Body of pancreas (tissue), 4 donors: ENCODE measurements around the gene RANBP1.

Experiments
- CTCF ChIP-seq, 7 experiments: fragments of 450-650 bp in 4 of 7; fragments of 200-600 bp in 3 of 7; sonication (generic) in 3 of 7; IDR thresholded peaks; one replicate each; pipeline ENCODE4 v1.5.1; 2016 to 2019; ENCODE audit warnings: antibody characterized with exemption in 7 of 7
- POLR2A ChIP-seq, 3 donors: fragments of 450-650 bp; IDR thresholded peaks; one replicate each; pipeline ENCODE4 v1.6.1; 2016; ENCODE audit warnings: antibody characterized with exemption in 3 of 3, mild to moderate bottlenecking in 2 of 3

- TF ChIP-seq CTCF (IDR thresholded peaks at IDR 0.05) (no peak), POLR2A (IDR thresholded peaks at IDR 0.05) (no peak)
Measured at GRCh38 chr22:20160041-20160440, 44.1 kb downstream of the RANBP1 start.
